AG10803 (cell line): Measurements from ENCODE around the gene LHX6.

Source experiments
- DNase-seq: peaks from one replicate; pipeline ENCODE4 v3.0.0; 2010; ENCODE audit warnings: low read depth
- H3K4me3 ChIP-seq: 2 replicates; pipeline ENCODE4 v1.5.1; 2011; ENCODE audit warnings: mild to moderate bottlenecking, low read length, control low read depth
- CTCF ChIP-seq: conservative IDR thresholded peaks from 2 replicates; pipeline ENCODE4 v1.5.1; 2011; ENCODE audit warnings: mild to moderate bottlenecking, low read length, control low read depth, inconsistent platforms

Gene LHX6

GRCh38 chr9:122234022-122234748, 5.4 kb upstream of the LHX6 start:
- no peak overlapping the region for H3K4me3 ChIP-seq
- TF ChIP-seq CTCF = no peak
- DNase-seq = no peak

DNA sequence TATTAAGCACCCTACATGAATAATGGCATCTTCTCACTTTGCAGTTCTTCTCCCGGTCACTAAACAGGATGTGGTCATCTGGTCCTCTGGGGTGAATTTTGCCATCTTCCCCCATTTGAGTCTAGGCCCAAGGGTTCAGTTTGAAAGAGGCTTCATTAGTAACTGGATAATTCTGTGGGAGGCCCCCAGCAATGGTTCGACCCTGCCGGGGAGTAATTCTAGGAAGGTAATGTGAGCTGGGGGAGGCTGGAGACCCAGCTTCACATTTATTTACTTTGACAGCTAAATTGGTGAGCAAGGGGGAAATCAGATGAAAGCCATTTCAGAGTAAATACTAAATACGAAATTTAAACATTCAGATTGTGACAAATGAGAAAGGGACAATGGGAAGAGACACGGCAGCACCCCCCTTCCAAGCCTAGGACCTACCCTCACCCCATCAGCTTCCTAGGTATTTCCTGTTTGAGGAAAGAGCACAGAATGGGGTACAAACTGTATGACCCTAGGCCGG, 4.1 kb upstream of the LHX6 start:
- DNase-seq = no peak
- H3K4me3 ChIP-seq = no peak overlapping the region
- no peak for TF ChIP-seq CTCF

DNA sequence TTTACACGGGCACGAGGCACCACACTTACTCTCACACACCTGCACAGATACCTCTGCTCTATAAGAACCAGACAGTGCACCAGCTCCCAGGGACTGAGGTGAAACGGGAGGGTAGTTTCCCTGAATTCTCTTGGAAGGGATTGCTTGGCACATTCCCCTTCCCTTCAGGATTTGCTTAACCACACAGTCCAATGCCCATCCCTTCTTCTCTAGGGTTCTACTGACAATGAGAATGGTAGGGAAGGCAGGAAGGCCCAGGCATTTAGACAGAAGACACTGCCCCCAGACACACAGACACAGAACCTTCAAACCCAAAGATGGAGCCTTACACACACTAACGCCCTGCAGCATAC, 704 bp upstream of the LHX6 start:
- no peak overlapping the region for H3K4me3 ChIP-seq
- DNase-seq = no peak
- TF ChIP-seq CTCF = no peak

- no peak for DNase-seq
- H3K4me3 ChIP-seq = no peak overlapping the region
- no peak for TF ChIP-seq CTCF
These were observed 578 bp downstream of the LHX6 start for GRCh38 chr9:122228191-122228567.

DNA sequence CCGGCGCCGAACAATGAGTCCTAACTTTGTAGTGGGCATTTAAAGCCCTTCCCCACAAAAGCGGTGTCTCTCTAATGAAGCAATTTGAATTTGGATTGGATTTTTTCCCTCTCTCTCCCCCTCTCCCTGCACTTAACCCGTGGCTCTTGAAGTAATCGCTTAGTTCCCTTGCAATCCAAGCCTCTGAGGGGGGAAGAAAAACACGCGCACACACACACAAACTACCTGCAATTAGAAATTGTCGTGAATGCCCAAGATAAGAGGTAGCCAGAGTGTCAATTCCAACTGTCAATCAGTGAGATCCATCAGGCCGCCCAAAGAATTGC, 1.2 kb downstream of the LHX6 start:
- no peak overlapping the region for H3K4me3 ChIP-seq
- no peak for TF ChIP-seq CTCF
- DNase-seq = no peak

DNA sequence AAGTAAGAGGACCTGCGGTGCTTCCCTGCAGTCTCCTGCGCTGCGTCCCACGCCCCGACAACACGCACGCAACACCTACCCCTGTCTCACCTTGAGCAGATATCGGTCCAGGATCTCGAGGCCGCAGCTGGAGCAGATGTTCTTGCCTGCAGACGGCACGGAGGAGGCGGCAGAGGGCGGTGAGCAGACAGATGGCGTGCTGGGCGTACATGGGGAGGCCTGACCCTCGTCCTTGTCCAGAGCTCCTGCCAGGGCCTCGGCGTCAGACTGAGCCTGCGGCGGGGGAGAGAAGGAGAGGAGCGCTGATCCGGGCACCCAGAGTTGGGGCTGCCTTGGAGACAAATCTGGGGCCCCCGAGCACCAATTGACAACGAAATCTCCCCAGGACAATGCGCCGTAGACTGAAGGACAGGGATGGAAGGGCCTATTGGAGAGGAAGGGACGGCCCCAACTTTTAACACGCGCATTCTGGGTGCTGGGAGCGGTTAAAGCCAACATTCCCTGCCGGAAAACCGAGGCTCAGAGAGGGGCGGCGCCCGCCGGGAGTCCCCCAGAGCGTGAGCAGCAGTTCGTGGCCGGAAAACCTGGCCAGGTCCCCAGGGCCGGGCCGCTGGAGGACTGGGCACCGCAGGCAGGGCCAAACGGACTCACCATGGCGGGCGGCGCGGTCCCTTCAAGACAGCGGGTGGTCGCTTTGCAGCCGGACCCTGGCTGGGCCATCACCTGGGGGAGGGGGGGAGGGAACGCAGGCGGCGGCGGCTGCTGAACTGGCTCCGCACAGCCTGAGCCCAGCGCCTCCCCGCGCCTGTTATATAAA, 1.8 kb downstream of the LHX6 start:
- no peak for DNase-seq
- no peak overlapping the region for H3K4me3 ChIP-seq
- TF ChIP-seq CTCF = no peak
